GM19025 (cell line): ENCODE data around the gene GPR153.
"Not testable (repeated sequence)": the region's sequence is repeated elsewhere in the genome, so short reads cannot be mapped to it uniquely, and the experiment has no call there.

Source experiments
- ATAC-seq: cut with Tn5 transposase; IDR thresholded peaks from one replicate; pipeline ENCODE4 v1.9.1; 2021; ENCODE audit warnings: mild to moderate bottlenecking, low read depth, moderate library complexity; ENCODE audit not compliant: unreplicated experiment

The GPR153 gene

DNA sequence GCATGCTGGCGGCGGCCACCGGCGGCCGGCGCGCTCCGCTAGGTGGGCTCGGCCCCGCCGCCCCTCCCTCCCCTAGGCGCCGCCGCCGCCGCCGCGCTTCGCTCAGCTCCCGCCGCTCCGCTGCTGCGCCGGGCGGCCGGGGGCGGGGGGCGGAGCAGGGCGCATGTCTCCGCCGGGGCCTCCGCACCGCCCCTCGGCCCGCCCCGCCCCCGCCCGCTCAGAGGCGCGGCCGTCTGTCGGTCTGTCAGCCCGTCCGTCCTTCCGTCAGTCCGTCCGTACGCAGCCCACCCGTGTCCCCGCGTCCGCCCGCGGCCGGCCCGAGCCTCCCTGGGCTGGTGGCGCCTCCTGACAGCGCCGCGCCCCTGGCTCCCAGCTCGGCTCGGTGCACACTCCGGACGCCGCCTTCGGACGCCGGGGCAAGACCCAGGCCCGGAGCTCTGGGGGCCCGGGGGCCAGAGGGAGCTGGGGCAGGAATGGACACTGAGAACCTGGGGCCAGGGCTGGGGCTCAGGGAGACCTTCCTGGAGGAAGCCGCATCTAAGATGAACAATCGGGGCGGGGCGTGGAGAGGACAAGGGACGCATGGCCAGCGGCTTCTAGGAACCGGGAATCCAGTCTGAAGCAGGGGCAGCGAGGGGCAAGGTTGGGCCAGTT lies at the start of gene GPR153:
Gene GPR153, minus strand, starts transcription at position 138 of the 654 bp plus-strand sequence. CDS start 6,193 bp downstream, outside the sequence.
- ATAC-seq, result peak; percentile 47

DNA sequence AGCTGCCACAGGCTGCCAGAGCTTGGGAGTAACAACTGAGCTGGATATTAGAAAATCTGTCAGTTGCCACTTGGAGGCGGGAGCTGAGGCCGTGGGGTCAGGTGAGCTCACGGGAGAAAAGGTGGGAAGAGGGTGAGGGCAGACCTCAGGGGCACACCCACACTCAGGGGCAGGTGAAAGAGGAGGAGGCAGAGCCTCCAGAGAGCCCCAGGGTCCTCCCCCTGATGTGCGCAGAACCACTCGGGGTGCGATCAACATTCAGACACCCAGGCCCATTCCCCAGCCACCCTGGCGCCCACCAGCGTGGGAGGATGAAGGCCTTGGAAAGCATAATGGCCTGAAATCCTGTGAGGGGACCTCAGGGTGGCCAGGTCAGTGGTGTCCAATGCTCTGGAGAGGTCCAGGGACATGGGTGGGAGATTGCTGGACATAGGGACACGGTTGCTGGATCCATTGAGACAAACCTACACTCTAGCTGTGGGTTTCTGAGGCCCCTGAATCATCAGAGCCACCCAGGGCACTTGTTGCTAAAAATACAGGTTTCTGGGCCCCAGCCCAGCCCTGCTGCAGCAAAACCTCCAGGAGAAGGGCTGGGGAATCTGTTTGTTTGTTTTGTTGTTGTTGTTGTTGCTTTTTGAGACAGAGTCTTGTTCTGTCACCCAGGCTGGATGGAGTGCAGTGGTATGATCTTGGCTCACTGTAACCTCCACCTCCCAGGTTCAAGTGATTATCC lies 49.4 kb upstream of the GPR153 start:
- ATAC-seq, result no peak

GRCh38 chr1:6309564-6309963 lies 48.7 kb upstream of the GPR153 start:
- no peak for ATAC-seq

- no peak for ATAC-seq
These were observed 47.6 kb upstream of the GPR153 start for GRCh38 chr1:6308449-6308848.

DNA sequence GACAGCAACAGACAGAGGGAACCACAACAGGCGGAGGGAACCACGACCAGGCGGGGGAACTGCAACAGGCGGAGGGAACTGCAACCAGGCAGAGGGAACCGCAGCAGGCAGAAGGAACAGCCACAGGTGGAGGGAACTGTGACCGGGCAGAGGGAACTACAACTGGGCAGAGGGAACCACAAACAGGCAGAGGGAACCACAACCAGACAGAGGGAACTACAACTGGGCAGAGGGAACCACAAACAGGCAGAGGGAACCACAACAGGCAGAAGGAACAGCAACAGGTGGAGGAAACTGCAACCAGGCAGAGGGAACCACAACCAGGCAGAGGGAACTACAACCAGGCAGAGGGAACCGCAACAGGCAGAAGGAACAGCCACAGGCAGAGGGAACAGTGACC lies 46.8 kb upstream of the GPR153 start:
- ATAC-seq, result not testable (repeated sequence)

DNA sequence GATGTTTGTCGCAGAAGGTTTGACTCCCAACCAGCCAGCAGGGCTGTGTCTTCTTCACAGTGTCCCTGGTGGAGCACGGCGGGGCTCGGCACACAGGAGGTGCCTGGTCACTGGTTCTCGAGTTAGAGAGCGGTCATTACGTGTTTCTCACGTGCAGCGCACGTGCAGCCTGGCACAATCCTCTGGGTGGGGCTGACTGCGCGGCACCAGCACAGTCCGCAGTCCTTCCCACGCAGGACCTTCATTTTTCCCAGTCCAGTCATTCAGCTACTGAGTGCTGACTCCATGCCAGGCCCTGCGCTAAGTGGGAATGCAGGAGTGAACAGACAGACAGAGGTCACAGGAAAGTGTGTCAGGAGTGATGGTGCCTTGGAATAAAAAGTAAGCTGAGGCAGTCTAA lies 46.2 kb upstream of the GPR153 start:
- ATAC-seq, result no peak

- no peak for ATAC-seq
These were observed 42.6 kb upstream of the GPR153 start for GRCh38 chr1:6303397-6304012.

DNA sequence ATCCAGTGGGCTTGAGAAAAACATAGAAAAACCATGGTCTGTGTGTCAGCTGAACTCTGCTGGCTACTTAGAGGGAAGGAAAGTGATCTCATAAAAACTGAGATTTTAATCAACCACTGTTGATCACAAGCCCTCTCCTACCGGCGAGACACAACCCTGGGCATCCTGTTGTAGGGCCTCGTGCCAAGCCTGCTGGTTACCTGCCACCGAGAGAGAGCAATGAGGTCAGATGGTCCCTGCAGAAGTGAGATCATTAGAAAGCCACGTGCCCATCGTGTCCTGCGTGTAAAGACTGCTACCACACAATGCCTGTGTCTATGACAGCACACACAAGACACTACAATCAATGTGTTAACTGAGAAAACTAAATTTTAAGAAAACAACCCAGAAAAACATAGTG lies 41.7 kb upstream of the GPR153 start:
- ATAC-seq, result no peak

DNA sequence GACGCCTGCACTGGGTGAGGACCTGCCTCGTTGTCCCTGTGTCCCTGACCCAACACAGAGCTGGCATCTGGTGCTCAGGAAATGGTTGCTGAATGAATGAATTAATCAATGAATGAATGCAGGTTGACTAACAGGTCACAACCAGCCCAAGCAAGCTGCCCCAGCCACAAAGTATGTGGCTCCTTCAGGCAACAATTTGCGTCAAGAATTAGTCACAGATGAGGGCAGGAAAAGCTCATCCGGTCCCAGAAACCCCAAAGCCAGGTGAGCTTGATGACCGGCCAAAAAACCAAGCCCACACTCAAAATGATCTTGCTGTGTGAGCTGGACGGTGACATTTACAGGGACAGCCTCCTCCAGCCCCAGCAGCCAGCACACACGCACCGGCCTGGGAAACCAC lies 40.6 kb upstream of the GPR153 start:
- ATAC-seq, result no peak

GRCh38 chr1:6300342-6301048 lies 39.6 kb upstream of the GPR153 start:
- no peak for ATAC-seq

DNA sequence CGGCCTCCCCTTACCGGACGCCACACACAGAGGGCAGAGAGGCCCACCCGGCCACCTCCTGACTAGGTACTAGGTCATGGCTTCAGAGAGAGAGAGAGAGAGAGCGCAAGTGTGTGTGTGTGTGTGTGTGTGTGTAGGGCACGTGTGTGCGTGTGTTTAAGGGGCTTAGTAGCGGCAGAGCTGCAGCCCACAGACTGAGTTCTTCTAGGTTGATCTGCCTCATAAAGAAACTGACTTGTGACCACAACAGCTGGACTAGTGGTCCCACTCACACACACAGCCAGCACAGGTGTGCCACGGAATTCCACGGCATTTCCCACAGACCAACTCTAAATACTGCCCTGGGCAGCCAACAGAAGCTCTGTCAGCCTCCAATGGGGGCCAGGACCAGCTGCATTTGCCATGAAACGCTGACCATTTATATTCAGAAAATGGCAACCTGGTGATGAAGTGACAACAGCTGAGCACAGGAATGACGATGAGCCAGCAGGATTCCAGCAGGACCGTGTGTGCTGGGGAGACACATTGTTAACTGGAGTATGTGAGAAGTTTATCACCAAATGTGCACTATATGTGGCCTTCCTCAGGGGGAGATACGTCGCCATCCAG lies 38.8 kb upstream of the GPR153 start:
- no peak for ATAC-seq

GRCh38 chr1:6298940-6299465 lies 38.1 kb upstream of the GPR153 start:
- no peak for ATAC-seq

- no peak for ATAC-seq
These were observed 37.6 kb upstream of the GPR153 start for GRCh38 chr1:6298530-6298929.

- ATAC-seq, result no peak
These were observed 35.0 kb upstream of the GPR153 start for GRCh38 chr1:6295910-6296309.

DNA sequence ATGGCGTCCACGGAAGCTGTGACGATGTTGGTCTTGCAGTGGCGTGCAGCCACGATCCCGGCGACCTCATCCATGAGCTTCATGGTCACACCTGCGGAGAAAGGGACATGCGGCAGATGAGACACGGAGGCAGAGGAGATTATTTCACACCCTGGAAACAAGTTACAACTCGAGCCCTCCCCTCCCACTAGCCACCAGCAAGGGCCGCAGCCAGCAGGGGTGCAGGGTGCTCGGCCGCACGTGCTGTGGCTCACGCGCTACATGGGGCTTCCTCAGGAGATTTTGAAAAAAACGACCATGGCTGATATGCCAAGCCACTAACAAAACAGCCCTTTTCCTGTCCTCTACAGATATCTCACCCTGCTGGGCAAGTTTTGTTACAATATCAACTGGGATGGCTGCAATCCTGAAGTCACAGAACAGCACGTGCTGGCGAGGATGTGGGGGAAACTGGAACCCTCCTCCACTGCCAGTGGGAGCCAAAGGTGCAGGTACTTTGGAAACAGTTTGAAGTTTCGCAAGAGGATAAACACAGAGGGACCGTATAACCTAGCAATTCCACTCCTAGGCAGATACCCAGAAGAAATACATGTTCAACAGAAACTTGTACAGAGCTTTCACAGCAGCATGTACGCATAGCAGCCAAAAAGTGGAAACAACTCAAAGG lies 34.1 kb upstream of the GPR153 start:
- no peak for ATAC-seq

DNA sequence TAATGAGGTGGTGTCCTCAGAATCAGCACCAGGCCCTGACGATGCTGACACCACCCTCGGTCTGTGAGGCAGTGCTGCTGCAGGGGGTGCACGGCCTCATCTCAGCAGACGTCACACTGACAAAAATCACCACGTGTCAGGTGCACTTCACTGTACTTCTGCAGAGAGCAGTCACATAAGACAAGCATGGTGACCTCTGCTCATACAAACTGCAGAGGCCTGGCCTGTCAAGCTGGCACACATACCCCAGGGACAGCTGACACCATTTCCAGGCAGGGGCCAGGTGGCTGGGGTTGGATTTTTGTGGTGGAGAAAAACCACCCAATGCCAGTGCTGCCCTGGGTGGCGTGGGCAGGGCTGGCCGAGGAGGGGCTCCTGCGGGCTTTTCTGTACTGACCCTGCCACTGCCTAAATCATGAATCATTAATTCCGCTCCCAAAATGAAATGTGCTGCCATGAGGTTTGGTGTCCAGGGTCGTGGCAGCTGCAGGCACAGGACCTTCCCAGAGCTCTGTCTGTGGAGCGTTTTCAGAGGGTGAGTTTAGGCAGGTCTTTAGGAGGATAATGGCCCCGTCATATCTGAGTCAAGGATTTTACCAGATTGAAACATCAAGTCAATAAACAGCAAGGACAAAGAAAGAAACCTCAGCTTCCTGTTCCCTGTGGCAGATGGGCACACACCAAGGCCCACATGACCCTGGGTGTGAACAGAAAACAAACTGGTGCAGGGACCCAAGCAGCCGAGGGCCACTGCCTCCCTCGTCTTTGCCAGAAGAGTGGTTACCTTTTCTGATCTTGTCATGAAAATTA lies 33.4 kb upstream of the GPR153 start:
- no peak for ATAC-seq

- no peak for ATAC-seq
These were observed 31.2 kb upstream of the GPR153 start for GRCh38 chr1:6292102-6292501.

- no peak for ATAC-seq
These were observed 27.8 kb upstream of the GPR153 start for GRCh38 chr1:6288665-6289064.

DNA sequence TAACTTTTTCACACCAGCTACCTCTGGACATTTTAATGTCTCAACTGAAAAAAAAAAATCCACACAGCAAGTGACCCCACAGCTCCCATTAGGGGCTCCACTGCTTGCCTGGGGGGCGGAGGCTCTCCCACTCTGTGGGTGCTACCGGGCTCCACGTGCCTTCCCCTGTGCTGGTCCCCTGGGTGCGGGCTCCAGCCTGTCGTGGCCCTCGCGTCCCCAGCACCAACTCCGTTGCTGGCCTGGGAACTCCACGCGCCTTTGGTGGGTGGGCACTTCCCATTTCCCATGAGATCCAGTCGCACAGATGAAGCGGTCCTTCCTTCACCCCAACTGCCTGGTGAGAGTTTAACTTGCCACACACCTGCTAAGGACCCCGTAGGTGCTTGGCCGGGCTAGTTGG lies 27.1 kb upstream of the GPR153 start:
- no peak for ATAC-seq
